GM19397 (cell line): ENCODE results near the gene CHST5.

ENCODE experiments used
- ATAC-seq: cut with Tn5 transposase; IDR thresholded peaks from one replicate; pipeline ENCODE4 v1.9.1; 2021; ENCODE audit warnings: mild to moderate bottlenecking, moderate library complexity; ENCODE audit not compliant: unreplicated experiment

CHST5 gene

DNA sequence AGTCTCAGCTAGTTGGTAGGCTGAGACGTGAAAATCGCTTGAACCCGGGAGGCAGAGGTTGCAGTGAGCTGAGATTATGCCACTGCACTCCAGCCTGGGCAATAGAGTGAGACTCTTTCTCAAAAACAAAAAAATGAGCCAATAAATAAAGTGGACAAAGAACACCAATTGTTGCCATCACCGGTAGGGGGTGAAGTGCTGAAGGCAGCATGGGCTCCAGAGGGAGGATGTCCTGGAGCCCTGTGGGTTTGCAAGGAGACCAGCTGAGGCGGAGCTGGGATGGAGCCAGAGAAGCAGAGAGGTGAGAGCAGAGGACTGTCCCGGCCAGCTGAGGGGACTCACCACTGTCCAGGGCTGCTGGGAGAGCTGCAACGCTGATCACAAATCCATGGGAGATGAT, 54.4 kb downstream of the CHST5 start:
- ATAC-seq: no peak

DNA sequence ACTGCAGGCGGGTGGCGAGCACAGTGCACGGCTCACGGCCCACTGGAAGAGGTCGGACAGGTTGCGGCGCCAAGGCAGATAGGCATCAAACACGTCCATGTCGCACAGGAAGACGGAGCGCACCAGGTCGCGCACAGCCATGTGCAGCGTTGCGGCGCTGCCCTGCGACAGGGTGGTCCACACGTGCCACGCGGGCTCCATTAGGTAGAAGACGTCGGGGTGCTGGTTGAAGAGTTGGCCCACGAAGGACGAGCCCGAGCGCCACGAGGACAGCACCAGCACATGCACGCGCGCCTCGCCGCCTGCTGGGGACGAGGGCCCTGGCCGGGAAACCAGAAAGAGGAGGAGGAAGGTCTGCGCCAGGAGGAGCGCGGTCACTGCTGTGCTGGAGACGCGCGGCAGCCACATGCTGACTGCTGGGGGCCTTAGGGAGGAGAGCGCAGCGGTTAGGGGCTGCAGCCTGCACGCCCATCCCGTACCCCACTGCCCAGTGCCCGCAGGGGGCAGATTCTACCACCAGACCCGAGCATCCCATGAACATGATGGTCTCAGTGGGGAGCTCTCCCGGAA, 56.4 kb downstream of the CHST5 start:
- no peak for ATAC-seq
